HepG2 (cell line): ENCODE data around the gene KANSL1. TPM values are rescaled to one million over a fixed set of nuclear protein-coding genes. Genes with fewer than 3 reads are reported as not detected.

Experiments used
- ATAC-seq: fragments of 200-7000 bp; cut with Tn5 transposase; 3 replicates; pipeline ENCODE4 v1.9.1; 2020; ENCODE audit warnings: mild to moderate bottlenecking, moderate library complexity
- BruUV-seq: library from RNA; stranded (reverse); fragments of 400-500 nt; replicated peaks from 2 replicates; lab custom pipeline; 2021; lab: Mats Ljungman, UMichigan
- CTCF ChIA-PET: fragments of 300-600 bp; formaldehyde crosslinking; extraction: SDS; loops from one replicate; lab custom pipeline; 2021; ENCODE audit warnings: low total read pairs, inconsistent platforms, low intra/inter-chr PET ratio; lab: Yijun Ruan, JAX
- POLR2A ChIA-PET: fragments of 350-600 bp; sonication (Branson Sonifier 250); formaldehyde crosslinking; loops from one replicate; lab custom pipeline; 2020; ENCODE audit warnings: antibody characterized with exemption, inconsistent platforms; lab: Yijun Ruan, JAX
- DNase-seq: peaks from one replicate; pipeline ENCODE4 v3.0.0-alpha.2; 2015; ENCODE audit warnings: low spot score
- FAIRE-seq: peaks from 3 replicates; lab custom pipeline; 2011; peaks lifted over from hg19 to GRCh38; lab: Jason Lieb, UNC
- H2AFZ ChIP-seq: one replicate; pipeline ENCODE4 v1.6.1; 2011; ENCODE audit warnings: low read length, inconsistent platforms
- H3K27ac ChIP-seq: fragments of 300-600 bp; 3 replicates; pipeline ENCODE4 v1.8.0; 2011; ENCODE audit warnings: mixed run types, mild to moderate bottlenecking, mixed read lengths, low read length, inconsistent platforms; ENCODE audit not compliant: insufficient read depth; ENCODE audit errors: extremely low read length
- H3K27me3 ChIP-seq, 2 experiments: fragments of 200-600 bp in 1 of 2; 2 replicates in 1 of 2; 3 replicates in 1 of 2; pipeline versions ENCODE4 v1.6.0 to v1.8.0; 2011; ENCODE audit warnings: low read length in 2 of 2, mild to moderate bottlenecking in 2 of 2, moderate library complexity in 2 of 2, inconsistent platforms in 1 of 2; ENCODE audit not compliant: insufficient read depth in 2 of 2, control insufficient read depth in 1 of 2
- H3K36me3 ChIP-seq, 2 experiments: fragments of 200-600 bp in 1 of 2; replicated peaks in 1 of 2; 2 replicates in 1 of 2; 3 replicates in 1 of 2; pipeline versions ENCODE4 v1.5.1 to v1.8.0; 2011; ENCODE audit warnings: low read length in 2 of 2, inconsistent platforms in 1 of 2; ENCODE audit not compliant: insufficient read depth in 2 of 2, control insufficient read depth in 1 of 2
- H3K4me1 ChIP-seq: 2 replicates; pipeline ENCODE4 v1.5.1; 2012; ENCODE audit warnings: low read length, inconsistent platforms; ENCODE audit not compliant: insufficient read depth
- H3K4me2 ChIP-seq: 2 replicates; pipeline ENCODE4 v1.6.0; 2011; ENCODE audit warnings: low read depth, low read length, inconsistent platforms
- H3K4me3 ChIP-seq, 3 experiments: fragments of 200-600 bp in 1 of 3; sonication (generic), shearing (Covaris generic) in 1 of 3; replicated peaks in 1 of 3; 2 replicates each; pipeline ENCODE4 v1.5.1; 2011 to 2016; ENCODE audit warnings: low read length in 3 of 3, inconsistent platforms in 2 of 3, low read depth in 2 of 3, mild to moderate bottlenecking in 2 of 3, control low read depth in 1 of 3, mixed read lengths in 1 of 3; ENCODE audit not compliant: insufficient read depth in 1 of 3
- H3K79me2 ChIP-seq: one replicate; pipeline ENCODE4 v1.6.1; 2011; ENCODE audit warnings: low read length, inconsistent platforms; ENCODE audit not compliant: insufficient read depth
- H3K9ac ChIP-seq: 2 replicates; pipeline ENCODE4 v1.6.0; 2011; ENCODE audit warnings: mild to moderate bottlenecking, low read depth, low read length, inconsistent platforms; ENCODE audit not compliant: insufficient read depth
- H3K9me3 ChIP-seq: 2 replicates; pipeline ENCODE4 v1.5.1; 2012; ENCODE audit warnings: mild to moderate bottlenecking, low read length
- H4K20me1 ChIP-seq: 2 replicates; pipeline ENCODE4 v1.6.0; 2011; ENCODE audit warnings: inconsistent platforms, mild to moderate bottlenecking, low read length, moderate library complexity; ENCODE audit not compliant: insufficient read depth
- CREM ChIP-seq, 2 experiments: sonication (generic) in 1 of 2; formaldehyde crosslinking in 1 of 2; IDR thresholded peaks; 2 replicates each; pipeline versions ENCODE4 v1.4.0 to v1.6.1; 2016 to 2020; ENCODE audit warnings: antibody characterized with exemption in 1 of 2, mild to moderate bottlenecking in 1 of 2, missing genetic modification reagents in 1 of 2
- GTF3A ChIP-seq: sonication (generic); formaldehyde crosslinking; conservative IDR thresholded peaks from 2 replicates; pipeline ENCODE4 v1.4.0; 2020; ENCODE audit warnings: mild to moderate bottlenecking, missing genetic modification reagents
- TFE3 ChIP-seq: IDR thresholded peaks from 2 replicates; pipeline ENCODE4 v1.6.1; 2016
- YEATS2 ChIP-seq: sonication (generic); formaldehyde crosslinking; IDR thresholded peaks from 2 replicates; pipeline ENCODE4 v1.4.0; 2020; ENCODE audit warnings: missing genetic modification reagents, borderline replicate concordance
- ZFP62 ChIP-seq: sonication (generic); formaldehyde crosslinking; IDR thresholded peaks from 2 replicates; pipeline ENCODE4 v1.4.0; 2020; ENCODE audit warnings: missing genetic modification reagents
- ZNF180 ChIP-seq: sonication (generic); formaldehyde crosslinking; IDR thresholded peaks from 2 replicates; pipeline ENCODE4 v1.4.0; 2020; ENCODE audit warnings: low read depth, missing genetic modification reagents, borderline replicate concordance
- ZNF253 ChIP-seq: sonication (generic); formaldehyde crosslinking; IDR thresholded peaks from 2 replicates; pipeline ENCODE4 v1.8.0; 2022; ENCODE audit warnings: mild to moderate bottlenecking, missing genetic modification reagents, borderline replicate concordance
- ZNF367 ChIP-seq: sonication (generic); formaldehyde crosslinking; IDR thresholded peaks from 2 replicates; pipeline ENCODE4 v1.4.0; 2020; ENCODE audit warnings: missing genetic modification reagents, borderline replicate concordance
- ZNF574 ChIP-seq: sonication (generic); formaldehyde crosslinking; IDR thresholded peaks from 2 replicates; pipeline ENCODE4 v1.4.0; 2020; ENCODE audit warnings: missing genetic modification reagents
- ZNF687 ChIP-seq: sonication (generic); formaldehyde crosslinking; IDR thresholded peaks from 2 replicates; pipeline ENCODE4 v1.5.1; 2020; ENCODE audit warnings: mild to moderate bottlenecking, missing genetic modification reagents, moderate library complexity
- ZSCAN22 ChIP-seq: sonication (generic); formaldehyde crosslinking; IDR thresholded peaks from 2 replicates; pipeline ENCODE4 v1.4.0; 2020; ENCODE audit warnings: mild to moderate bottlenecking, missing genetic modification reagents
- WGBS: methylation state at CpG from one replicate; pipeline ENCODE4 v1.1.6; 2017; ENCODE audit warnings: low lambda C conversion rate; 5-methylcytosine and 5-hydroxymethylcytosine counted together
- in situ Hi-C: cut with HindIII; loops from 2 replicates; pipeline ENCODE4 v1.10.0; 2017; ENCODE audit warnings: low pct_unique_long_range_greater_than_20kb; ENCODE audit not compliant: extremely low pct_ligation_motif_present
- intact Hi-C: fragments of 100-400 bp; cut with micrococcal nuclease; formaldehyde crosslinking; loops from one replicate; pipeline ENCODE4 v1.10.0; 2022; ENCODE audit not compliant: unreplicated experiment
- polyA plus RNA-seq, 8 experiments: library from polyadenylated mRNA; depleted of rRNA in 3 of 8; stranded (reverse) in 7 of 8; unstranded in 1 of 8; fragments of >200 nt; fragmentation: Illumina TruSeq in 4 of 8; extraction: Trizol in 4 of 8; gene quantifications; 2 replicates each; pipeline versions ENCODE4 v1.2.1 to v1.2.3, GENCODE V29; 2011 to 2016; ENCODE audit warnings: low read depth in 4 of 8, missing spikeins in 1 of 8, mixed read lengths in 1 of 8; ENCODE audit not compliant: insufficient read depth in 1 of 8
- total RNA-seq, 5 experiments: library from RNA; depleted of rRNA; stranded (reverse); fragments of >200 nt; fragmentation: Illumina TruSeq; extraction: Trizol; gene quantifications; 2 replicates each; pipeline ENCODE4 v1.2.3, GENCODE V29; 2016; ENCODE audit warnings: low read depth in 1 of 5

The KANSL1 gene
- total and polyA plus RNA-seq, 2 of the 13 experiments (the other 11 are each of a cell fraction or from before 2014, with no cell fraction given), result 24.0 to 59.6 TPM

DNA sequence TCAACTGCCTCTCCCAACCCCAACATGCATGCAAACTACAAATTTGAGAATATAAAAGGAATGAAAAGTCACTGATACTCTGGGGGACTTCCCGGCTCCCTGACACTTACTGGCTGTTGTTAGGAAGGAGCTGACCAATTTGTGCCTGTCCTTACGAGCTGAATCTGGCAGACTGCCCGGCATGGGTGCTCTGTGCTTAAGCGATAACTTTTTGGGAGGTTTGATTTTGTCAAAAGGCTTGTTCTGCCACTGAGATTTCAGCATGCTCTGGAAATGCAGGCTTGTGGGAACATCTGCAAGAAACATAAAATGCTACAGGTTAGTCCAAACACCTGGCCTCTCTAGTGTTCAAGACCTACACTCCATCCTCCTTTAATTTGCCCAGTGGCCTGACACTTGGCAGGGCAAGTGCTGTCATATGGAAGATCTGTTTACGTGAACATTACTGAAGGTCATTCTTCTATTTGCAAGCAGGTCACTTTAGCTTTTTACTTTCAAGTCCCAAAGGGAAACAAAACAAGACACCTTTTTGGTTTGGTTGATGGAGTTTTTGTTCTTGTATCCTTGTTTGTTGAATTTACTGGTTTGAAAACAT lies 153.5 kb downstream of the KANSL1 start:
- ChIA-PET CTCF (no interaction called here), POLR2A (no interaction called here)
- TF ChIP-seq TFE3, result no peak
- TF ChIP-seq ZSCAN22, result no peak
- no peak for TF ChIP-seq ZFP62
- TF ChIP-seq YEATS2 (CRISPR knock-in tag), result no peak
- no peak for TF ChIP-seq ZNF574 (CRISPR knock-in tag)
- no peak for TF ChIP-seq CREM (IDR thresholded peaks at IDR 0.05)
- no peak for TF ChIP-seq CREM (CRISPR knock-in tag; IDR thresholded peaks at IDR 0.05)
- no peak for TF ChIP-seq ZNF180 (CRISPR knock-in tag)
- no peak for TF ChIP-seq ZNF367
- TF ChIP-seq GTF3A (CRISPR knock-in tag), result no peak
- no peak for TF ChIP-seq ZNF253 (CRISPR knock-in tag)
- no peak for TF ChIP-seq ZNF687
- Histone ChIP-seq H4K20me1 (no peaks in the 10 kb centered on the region), H3K4me2 (no peak overlapping the region), H3K27ac (no peak overlapping the region), H2AFZ (no peak overlapping the region), H3K4me1 (peaks cover 12% of the 10 kb centered on the region; the same call in 1 of the 2 replicates), H3K79me2 (peaks cover 3% of the 10 kb centered on the region), H3K27me3 (no peaks in the 10 kb centered on the region), H3K9ac (no peak overlapping the region), H3K4me3 (no peak overlapping the region), H3K36me3 (peaks cover 47 to 95% of the 10 kb centered on the region in 2 experiments), H3K9me3 (no peaks in the 10 kb centered on the region)
- BruUV-seq, result no TSS peak
- in situ Hi-C loops, result loop anchor here (5.0 kb wide), 1 partner anchor 37 kb away; no protein-coding TSS in a partner anchor
- DNase-seq, result no peak
- 100% methylated on average over 5 of the region's 5 CpGs for WGBS
- no peak for FAIRE-seq
- ATAC-seq, result no peak
- intact Hi-C loops, result no loop called here
